Heart right ventricle (tissue), 16 donors: Measurements from ENCODE around the gene RADIL. TPM values are rescaled to one million over a fixed set of nuclear protein-coding genes. Genes with fewer than 3 reads are reported as not detected.

Experiments used
- ATAC-seq, 8 donors: fragments of 200-7000 bp; cut with Tn5 transposase; one replicate each; pipeline ENCODE4 v1.9.1; 2020; ENCODE audit warnings: mild to moderate bottlenecking in 8 of 8, moderate library complexity in 8 of 8, moderate number of reproducible peaks in 1 of 8
- DNase-seq, 2 donors: peaks; one replicate each; pipeline ENCODE4 v3.0.0-alpha.2; 2020
- H3K27ac ChIP-seq, 10 donors: fragments of 200-600 bp; sonication (generic) in 2 of 10; one replicate each; pipeline versions ENCODE4 v1.5.0 to v1.8.0; 2020 to 2022; ENCODE audit warnings: mild to moderate bottlenecking in 3 of 10
- H3K27me3 ChIP-seq, 7 donors: fragments of 200-600 bp; one replicate each; pipeline ENCODE4 v1.8.0; 2021 to 2022; ENCODE audit warnings: mild to moderate bottlenecking in 2 of 7
- H3K36me3 ChIP-seq, 9 donors: fragments of 200-600 bp; sonication (generic) in 1 of 9; one replicate each; pipeline versions ENCODE4 v1.5.0 to v1.8.0; 2020 to 2022; ENCODE audit warnings: mild to moderate bottlenecking in 2 of 9
- H3K4me1 ChIP-seq, 9 donors: fragments of 200-600 bp; sonication (generic) in 1 of 9; one replicate each; pipeline versions ENCODE4 v1.5.0 to v1.8.0; 2020 to 2022; ENCODE audit warnings: mild to moderate bottlenecking in 4 of 9
- H3K4me3 ChIP-seq, 10 donors: fragments of 200-600 bp; sonication (generic) in 2 of 10; one replicate each; pipeline versions ENCODE4 v1.5.0 to v1.8.0; 2020 to 2022; ENCODE audit warnings: mild to moderate bottlenecking in 7 of 10, moderate library complexity in 2 of 10
- H3K9me3 ChIP-seq, 11 donors: fragments of 200-600 bp in 10 of 11; sonication (generic) in 2 of 11; one replicate each; pipeline versions ENCODE4 v1.5.0 to v1.8.0; 2013 to 2022; ENCODE audit warnings: mild to moderate bottlenecking in 2 of 11, control low read depth in 1 of 11, moderate library complexity in 1 of 11
- CTCF ChIP-seq, 9 donors: fragments of 200-600 bp; sonication (generic) in 2 of 9; IDR thresholded peaks; one replicate each; pipeline versions ENCODE4 v1.5.0 to v1.8.0; 2021 to 2022; ENCODE audit warnings: antibody characterized with exemption in 9 of 9, mild to moderate bottlenecking in 5 of 9, moderate library complexity in 1 of 9
- WGBS, 2 donors: extraction: QIAGEN DNeasy Blood & Tissue Kit; methylation state at CpG; one replicate each; pipeline ENCODE4 v1.1.7; 2013; ENCODE audit warnings: inconsistent platforms in 1 of 2; 5-methylcytosine and 5-hydroxymethylcytosine counted together
- intact Hi-C, 10 donors: fragments of 100-400 bp; cut with DNase I; formaldehyde crosslinking; loops; one replicate each; pipeline versions ENCODE4 v1.11.1 to v1.14.2; 2022
- polyA plus RNA-seq, 2 donors: library from polyadenylated mRNA; stranded (reverse); fragments of 200-250 nt; gene quantifications; one replicate each; pipeline ENCODE4 v1.2.3, GENCODE V29; 2013
- total RNA-seq, 10 donors: library from RNA; stranded (reverse); fragmentation: NEBNext Ultra II Directional in 3 of 10; extraction: Animal tissue kit (Norgen Biotek cat#: 25700) in 3 of 10; gene quantifications; one replicate each; pipeline versions ENCODE4 v1.2.1 to v1.2.4, GENCODE V29; 2021 to 2023
- donor health status: Arrhythmogenic right ventricular cardiomyopathy.
- donor health status: ischemic (EF 13 %, LVEDD 7.1; RV severe dilation, severe dysfunction).
- donor health status: healthy with polysubstance abuse.
- donor health status: DM: no; HTN: yes; CAD: no.
- donor health status: DM: no; HTN: no; CAD: no.
- donor health status: ischemic (EF 25% LVEDD 6.9; RV normal size, moderate dysfunction).
- donor health status: ischemic (EF 25% LVEDD 5.7; RV mildly dilated, moderate dysfunction).
- donor health status: healthy.
- donor health status: DM: yes; HTN: yes; CAD: no.
- donor health status: Ischemic cardiomyopathy.
- donor health status: ischemic (EF 35%, LVEDD 5.7; RV mildly dilated, moderate dysfunction).
- donor health status: nonischemic (EF 11% LVEDD 7.7; RV severe dilation, severe dysfunction).
- donor health status: DM: yes; HTN: yes; CAD: no.
- donor health status: PGD.
- donor health status: ischemic (EF 29% LVEDD 5.4; RV normal size, mild dysfunction).
- donor health status: nonischemic (EF 23%, LVEDD 6.1; RV moderate dilation, normal function).

The RADIL gene
- total and polyA plus RNA-seq, 12 donors: 1.2 to 6.6 (median 3.8) TPM

GRCh38 chr7:4774007-4774406 lies 109.5 kb downstream of the RADIL start:
- H3K27me3 ChIP-seq: no peaks in the 10 kb centered on the region
- peak overlapping the region in 3 of 10 donors; percentile 96 to 100 (median 99) for H3K4me3 ChIP-seq
- H3K4me1 ChIP-seq: peaks cover 4 to 65% (median 38%) of the 10 kb centered on the region in 9 donors
- intact Hi-C loops: no loop called here
- TF ChIP-seq CTCF (IDR thresholded peaks at IDR 0.05): no peak
- peaks cover 0 to 16% (median 0%) of the 10 kb centered on the region in 9 donors for H3K36me3 ChIP-seq
- H3K9me3 ChIP-seq: no peaks in the 10 kb centered on the region
- no peak for DNase-seq
- no peak for ATAC-seq
- peak overlapping the region in 1 of 10 donors; percentile 96 for H3K27ac ChIP-seq
- WGBS, 2 donors: 87 to 89% methylated on average over 12 of the region's 12 CpGs

- WGBS, 2 donors: 95 to 97% methylated on average over 6 of the region's 6 CpGs
- no peaks in the 10 kb centered on the region for H3K27me3 ChIP-seq
- peaks cover 0 to 13% (median 0%) of the 10 kb centered on the region in 9 donors for H3K36me3 ChIP-seq
- H3K27ac ChIP-seq: no peak overlapping the region
- TF ChIP-seq CTCF (IDR thresholded peaks at IDR 0.05): no peak
- DNase-seq (no peak), ATAC-seq (no peak)
- H3K4me1 ChIP-seq: peaks cover 4 to 59% (median 36%) of the 10 kb centered on the region in 9 donors
- H3K9me3 ChIP-seq: no peaks in the 10 kb centered on the region
- H3K4me3 ChIP-seq: no peak overlapping the region
- intact Hi-C loops: no loop called here
Measured at GRCh38 chr7:4772306-4772705, 111.2 kb downstream of the RADIL start.

- DNase-seq (no peak), ATAC-seq (no peak)
- peaks cover 0 to 19% (median 0%) of the 10 kb centered on the region in 9 donors for H3K36me3 ChIP-seq
- WGBS, 2 donors: 89 to 93% methylated on average over 9 of the region's 9 CpGs
- no peaks in the 10 kb centered on the region for H3K9me3 ChIP-seq
- no peak overlapping the region for H3K4me3 ChIP-seq
- intact Hi-C loops: no loop called here
- no peak overlapping the region for H3K27ac ChIP-seq
- H3K4me1 ChIP-seq: peaks cover 4 to 53% (median 32%) of the 10 kb centered on the region in 9 donors
- H3K27me3 ChIP-seq: no peaks in the 10 kb centered on the region
- TF ChIP-seq CTCF (IDR thresholded peaks at IDR 0.05): no peak
Measured at GRCh38 chr7:4771737-4772136, 111.8 kb downstream of the RADIL start.

GRCh38 chr7:4770886-4771285 lies 112.6 kb downstream of the RADIL start:
- Histone ChIP-seq H3K4me3 (no peak overlapping the region), H3K9me3 (no peaks in the 10 kb centered on the region), H3K27me3 (no peaks in the 10 kb centered on the region), H3K4me1 (peaks cover 4 to 45% (median 24%) of the 10 kb centered on the region in 9 donors), H3K36me3 (peaks cover 0 to 26% (median 7%) of the 10 kb centered on the region in 9 donors), H3K27ac (no peak overlapping the region)
- ATAC-seq (no peak), DNase-seq (no peak)
- no peak for TF ChIP-seq CTCF (IDR thresholded peaks at IDR 0.05)
- intact Hi-C loops: no loop called here
- WGBS, 2 donors: 61 to 69% methylated on average over 9 of the region's 9 CpGs
